ENCODE measurements around the gene SRRM2. TPM values are rescaled to one million over a fixed set of nuclear protein-coding genes. Genes with fewer than 3 reads are reported as not detected.

Gene SRRM2
- total and polyA plus RNA-seq, 9 of the 15 experiments (the other 6 are each of a cell fraction or from before 2014, with no cell fraction given), result 26.7 to 563 (median 81.1) TPM

DNA sequence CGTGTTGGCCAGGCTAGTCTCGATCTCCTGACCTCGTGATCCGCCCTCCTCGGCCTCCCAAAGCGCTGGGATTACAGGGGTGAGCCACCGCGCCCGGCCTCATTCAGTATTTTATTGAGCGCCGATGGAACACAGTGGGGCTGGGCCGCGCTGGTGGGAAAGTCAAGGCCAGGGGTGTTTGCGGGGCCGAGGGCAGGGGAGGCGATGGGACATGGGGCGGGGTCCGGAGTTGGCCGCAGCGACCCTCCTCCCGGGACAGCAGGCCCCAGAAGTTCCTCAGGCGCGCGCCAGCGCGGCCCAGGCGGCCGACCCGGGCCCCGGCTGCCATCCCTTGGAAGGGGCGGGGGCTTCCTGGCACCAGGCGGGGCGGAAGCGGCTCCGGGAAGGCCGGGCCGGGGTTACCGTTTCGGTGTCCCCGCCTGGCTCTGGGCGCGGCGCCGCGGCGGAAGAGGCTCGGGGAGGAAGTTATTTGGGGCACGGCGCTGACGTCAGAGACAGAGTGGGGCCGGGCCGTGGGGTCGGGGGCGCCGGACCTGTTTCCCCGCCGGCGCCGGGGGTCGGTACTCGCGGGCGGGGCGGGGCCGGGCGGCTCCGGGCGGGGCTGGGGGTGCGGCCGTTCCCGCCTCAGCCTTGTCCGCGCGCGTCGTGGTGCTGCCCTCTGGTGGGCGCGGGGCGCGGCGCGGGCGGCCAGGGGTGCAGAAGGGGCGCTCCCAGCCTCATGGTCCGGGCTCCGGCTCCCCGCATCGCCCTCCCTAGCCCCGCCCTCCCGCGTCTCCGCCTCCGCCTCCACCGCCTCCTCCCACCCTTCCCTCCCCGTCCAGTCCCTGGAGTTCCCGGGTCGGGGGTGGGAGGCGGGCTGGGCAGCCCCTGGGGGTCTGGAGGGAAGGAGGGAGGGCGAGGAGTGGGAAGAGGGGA lies 31.5 kb upstream of the SRRM2 start (continued):
- TF ChIP-seq PATZ1 (CRISPR knock-in tag; IDR thresholded peaks at IDR 0.05; ENCODE audit: borderline replicate concordance) (no peak), ZNF124 (CRISPR knock-in tag; IDR thresholded peaks at IDR 0.05) (no peak), FIP1L1 (IDR thresholded peaks at IDR 0.05; ENCODE audit: low read depth, low read length, poor library complexity, severe bottlenecking) (peak; percentile 78), RBFOX2 (IDR thresholded peaks at IDR 0.05; ENCODE audit: low read depth, low read length) (peak; percentile 84), STAT5A (IDR thresholded peaks at IDR 0.05; ENCODE audit: borderline replicate concordance, low read length) (no peak), TSHZ1 (CRISPR knock-in tag; IDR thresholded peaks at IDR 0.05) (no peak), SAP30 (IDR thresholded peaks at IDR 0.05; ENCODE audit: borderline replicate concordance, insufficient read depth, low read depth, low read length, poor library complexity, severe bottlenecking) (no peak), ZBTB9 (CRISPR knock-in tag; IDR thresholded peaks at IDR 0.05) (no peak), NRF1 (conservative IDR thresholded peaks at IDR 0.05 in 1 of 2, IDR thresholded peaks at IDR 0.05 in 1 of 2) (no peak), SNAPC5 (CRISPR knock-in tag; IDR thresholded peaks at IDR 0.05) (no peak), U2AF1 (optimal IDR thresholded peaks at IDR 0.05; ENCODE audit: low read depth, low read length) (peak; percentile 68), ZSCAN32 (CRISPR knock-in tag; IDR thresholded peaks at IDR 0.05) (no peak), ZNF134 (CRISPR knock-in tag; conservative IDR thresholded peaks at IDR 0.05) (no peak), ZNF699 (CRISPR knock-in tag; IDR thresholded peaks at IDR 0.05; ENCODE audit: insufficient replicate concordance) (no peak), SMARCA5 (IDR thresholded peaks at IDR 0.05) (no peak)
- TF ChIP-seq, protein P1, sequence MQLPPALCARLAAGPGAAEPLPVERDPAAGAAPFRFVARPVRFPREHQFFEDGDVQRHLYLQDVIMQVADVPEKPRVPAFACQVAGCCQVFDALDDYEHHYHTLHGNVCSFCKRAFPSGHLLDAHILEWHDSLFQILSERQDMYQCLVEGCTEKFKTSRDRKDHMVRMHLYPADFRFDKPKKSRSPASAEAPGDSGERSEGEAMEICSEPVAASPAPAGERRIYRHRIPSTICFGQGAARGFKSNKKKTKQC (CRISPR knock-in tag; IDR thresholded peaks at IDR 0.05), result peak; percentile 19; the same call in 1 of the 2 replicates
- TF ChIP-seq, protein P2, sequence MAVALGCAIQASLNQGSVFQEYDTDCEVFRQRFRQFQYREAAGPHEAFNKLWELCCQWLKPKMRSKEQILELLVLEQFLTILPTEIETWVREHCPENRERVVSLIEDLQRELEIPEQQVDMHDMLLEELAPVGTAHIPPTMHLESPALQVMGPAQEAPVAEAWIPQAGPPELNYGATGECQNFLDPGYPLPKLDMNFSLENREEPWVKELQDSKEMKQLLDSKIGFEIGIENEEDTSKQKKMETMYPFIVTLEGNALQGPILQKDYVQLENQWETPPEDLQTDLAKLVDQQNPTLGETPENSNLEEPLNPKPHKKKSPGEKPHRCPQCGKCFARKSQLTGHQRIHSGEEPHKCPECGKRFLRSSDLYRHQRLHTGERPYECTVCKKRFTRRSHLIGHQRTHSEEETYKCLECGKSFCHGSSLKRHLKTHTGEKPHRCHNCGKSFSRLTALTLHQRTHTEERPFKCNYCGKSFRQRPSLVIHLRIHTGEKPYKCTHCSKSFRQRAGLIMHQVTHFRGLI (CRISPR knock-in tag; IDR thresholded peaks at IDR 0.05), result no peak
